ENCODE data around the gene METTL22. TPM values are rescaled to one million over a fixed set of nuclear protein-coding genes. Genes with fewer than 3 reads are reported as not detected.

METTL22 gene
- 10 to 100 TPM in 11 of 12 donors, not detected in 1; 12.1 to 30.3 (median 19.3) TPM for polyA plus RNA-seq (ENCODE audit: insufficient read length in 12 of 12)
- long read RNA-seq, donor 1, full-length matches to known transcripts = 4 of 4 reads
- long read RNA-seq, donor 1, partial matches to known transcripts = 0 of 4 reads
- long read RNA-seq, donor 1, other reads (novel, unspliced or antisense) = 0 of 4 reads
- long read RNA-seq, donor 2, full-length matches to known transcripts = 4 of 4 reads
- long read RNA-seq, donor 2, partial matches to known transcripts = 0 of 4 reads
- long read RNA-seq, donor 2, other reads (novel, unspliced or antisense) = 0 of 4 reads
- long read RNA-seq, donor 3, partial matches to known transcripts = 0 of 1 reads
- long read RNA-seq, donor 3, other reads (novel, unspliced or antisense) = 0 of 1 reads
- long read RNA-seq, donor 4, full-length matches to known transcripts = 1 of 1 reads
- long read RNA-seq, donor 4, partial matches to known transcripts = 0 of 1 reads
- long read RNA-seq, donor 4, other reads (novel, unspliced or antisense) = 0 of 1 reads
- long read RNA-seq, donor 5, full-length matches to known transcripts = 3 of 3 reads
- long read RNA-seq, donor 5, partial matches to known transcripts = 0 of 3 reads
- long read RNA-seq, donor 5, other reads (novel, unspliced or antisense) = 0 of 3 reads
- long read RNA-seq, donor 6, full-length matches to known transcripts = 3 of 3 reads
- long read RNA-seq, donor 6, partial matches to known transcripts = 0 of 3 reads
- long read RNA-seq, donor 6, other reads (novel, unspliced or antisense) = 0 of 3 reads
- long read RNA-seq, donor 7, full-length matches to known transcripts = 1 of 1 reads
- long read RNA-seq, donor 7, partial matches to known transcripts = 0 of 1 reads
- long read RNA-seq, donor 7, other reads (novel, unspliced or antisense) = 0 of 1 reads
- long read RNA-seq, donor 8, full-length matches to known transcripts = 5 of 5 reads
- long read RNA-seq, donor 8, partial matches to known transcripts = 0 of 5 reads
- long read RNA-seq, donor 8, other reads (novel, unspliced or antisense) = 0 of 5 reads
- long read RNA-seq, donor 9, full-length matches to known transcripts = 5 of 5 reads
- long read RNA-seq, donor 9, partial matches to known transcripts = 0 of 5 reads
- long read RNA-seq, donor 9, other reads (novel, unspliced or antisense) = 0 of 5 reads
- long read RNA-seq, donor 10, full-length matches to known transcripts = 4 of 4 reads
- long read RNA-seq, donor 10, partial matches to known transcripts = 0 of 4 reads
- long read RNA-seq, donor 10, other reads (novel, unspliced or antisense) = 0 of 4 reads
- long read RNA-seq, donor 11, full-length matches to known transcripts = 1 of 1 reads
- long read RNA-seq, donor 11, partial matches to known transcripts = 0 of 1 reads
- long read RNA-seq, donor 11, other reads (novel, unspliced or antisense) = 0 of 1 reads

GRCh38 chr16:8621572-8622314 is at the start of gene METTL22:
Gene METTL22, plus strand, starts transcription at chr16:8621698. Its CDS starts 3,968 bp downstream, at chr16:8625666.
- peak; percentile 90 for DNase-seq

- no peak for DNase-seq
Observed at GRCh38 chr16:8572063-8572918, 49.2 kb upstream of the METTL22 start.

GRCh38 chr16:8572919-8573724 is 48.4 kb upstream of the METTL22 start:
- DNase-seq = peak; percentile 25

- DNase-seq = no peak
Observed at GRCh38 chr16:8575399-8575798, 46.1 kb upstream of the METTL22 start.

- no peak for DNase-seq
Observed at GRCh38 chr16:8576141-8577004, 45.1 kb upstream of the METTL22 start.

DNA sequence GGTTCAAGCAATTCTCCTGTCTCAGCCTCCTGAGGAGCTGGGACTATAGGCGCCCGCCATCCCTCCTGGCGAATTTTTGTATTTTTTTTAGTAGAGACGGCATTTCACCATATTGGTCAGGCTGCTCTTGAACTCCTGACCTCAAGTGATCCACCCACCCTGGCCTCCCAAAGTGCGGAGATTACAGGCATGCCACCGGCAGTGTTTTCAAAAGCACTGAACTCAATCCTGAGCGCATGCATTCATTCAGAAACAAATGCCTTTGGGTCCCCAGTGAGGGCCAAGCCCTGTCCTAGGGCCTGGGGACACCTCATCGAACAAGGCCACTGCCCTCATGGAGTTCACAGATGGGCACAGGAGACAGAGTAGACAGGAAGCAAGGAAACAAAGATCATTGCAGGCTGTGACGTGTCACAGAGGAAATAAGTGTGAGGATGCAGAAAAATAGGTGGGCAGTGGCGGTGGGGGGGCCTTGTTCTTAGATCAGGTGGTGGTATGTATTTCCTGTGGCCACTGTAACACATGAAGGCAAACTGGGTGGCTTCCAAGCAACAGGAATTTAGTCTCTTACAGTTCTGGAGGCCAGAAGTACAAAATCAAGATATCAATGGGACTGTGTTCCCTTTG is 43.7 kb upstream of the METTL22 start:
- DNase-seq = no peak

DNA sequence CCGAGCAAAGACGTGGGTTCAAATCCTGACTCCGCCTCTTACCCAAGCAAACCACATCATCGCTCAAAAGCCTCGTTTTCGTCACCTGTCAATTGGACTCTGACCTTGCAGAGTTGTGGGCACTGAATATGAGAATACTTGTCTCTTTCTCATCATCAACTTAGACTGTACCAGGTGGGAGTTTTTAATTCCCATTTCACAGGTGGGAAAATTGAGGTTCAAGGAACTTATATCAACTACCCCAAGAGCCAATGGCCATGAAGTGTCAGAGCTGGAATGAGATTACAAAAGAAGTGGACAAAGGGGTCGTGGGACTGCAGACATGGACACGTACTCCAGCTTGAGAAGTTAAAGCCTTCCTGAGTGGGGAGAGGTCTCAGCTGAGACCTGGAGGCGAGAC is 41.9 kb upstream of the METTL22 start:
- DNase-seq = no peak

- DNase-seq = no peak
Observed at GRCh38 chr16:8581831-8582580, 39.5 kb upstream of the METTL22 start.

- no peak for DNase-seq
Observed at GRCh38 chr16:8583199-8583598, 38.3 kb upstream of the METTL22 start.

DNA sequence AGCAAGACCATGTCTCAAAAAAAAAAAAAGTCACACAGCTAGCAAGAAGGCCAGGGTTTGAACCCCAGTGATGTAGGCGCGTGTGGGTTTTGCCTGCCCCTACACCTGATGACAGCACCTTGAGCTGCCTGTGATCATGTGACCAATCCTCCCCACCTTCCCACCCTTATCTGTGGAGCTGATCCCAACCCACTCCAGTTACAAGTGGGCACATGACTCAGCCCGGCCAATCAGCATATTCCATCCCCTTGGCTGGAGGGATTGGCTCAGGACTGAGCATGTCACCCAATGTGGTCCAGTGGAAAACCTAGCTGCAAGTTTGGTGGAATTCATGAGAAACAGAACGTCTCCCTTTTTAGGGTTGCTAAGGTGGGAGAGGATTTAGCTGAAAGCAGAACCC is 37.8 kb upstream of the METTL22 start:
- no peak for DNase-seq

- no peak for DNase-seq
Observed at GRCh38 chr16:8585041-8585440, 36.5 kb upstream of the METTL22 start.

- DNase-seq = no peak
Observed at GRCh38 chr16:8585857-8586256, 35.6 kb upstream of the METTL22 start.

DNA sequence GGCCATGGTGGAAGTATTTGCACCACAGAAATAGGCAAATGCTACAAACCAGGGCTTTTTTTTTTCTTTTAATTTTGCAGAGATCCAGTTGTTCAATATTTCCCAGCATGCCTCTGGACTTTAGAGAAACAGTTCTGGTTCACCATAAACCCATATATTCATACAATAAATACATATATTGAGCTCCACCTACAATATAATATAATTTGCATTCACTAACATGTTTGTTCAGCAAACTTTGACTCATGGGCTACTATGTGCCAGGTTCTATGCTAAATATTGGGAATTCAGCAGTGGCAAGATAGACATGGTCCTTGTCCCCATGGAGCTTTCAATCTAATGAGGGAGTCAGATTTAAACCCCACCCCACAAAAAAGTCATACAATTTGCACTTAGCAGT is 34.4 kb upstream of the METTL22 start:
- no peak for DNase-seq

- no peak for DNase-seq
Observed at GRCh38 chr16:8588682-8589056, 32.8 kb upstream of the METTL22 start.

GRCh38 chr16:8589057-8589899 is 32.2 kb upstream of the METTL22 start:
- DNase-seq = no peak

Measured in muscle of arm (tissue), 14 donors.